GM12878 (cell line): ENCODE measurements around the gene TMEM33. TPM values are rescaled to one million over a fixed set of nuclear protein-coding genes. Genes with fewer than 3 reads are reported as not detected.
"Not testable (repeated sequence)": the region's sequence is repeated elsewhere in the genome, so short reads cannot be mapped to it uniquely, and the experiment has no call there.

ENCODE experiments used
- ATAC-seq: fragments of 200-7000 bp; cut with Tn5 transposase; 3 replicates; pipeline ENCODE4 v1.9.1; 2020; ENCODE audit warnings: mild to moderate bottlenecking, moderate library complexity
- BruUV-seq: library from RNA; stranded (reverse); fragments of 400-500 nt; replicated peaks from 2 replicates; lab custom pipeline; 2021; lab: Mats Ljungman, UMichigan
- CTCF ChIA-PET: fragments of 300-600 bp; sonication (Branson Sonifier 250); formaldehyde crosslinking; extraction: SDS; loops from one replicate; lab custom pipeline; 2021; ENCODE audit warnings: inconsistent platforms; lab: Yijun Ruan, JAX
- POLR2A ChIA-PET: fragments of 350-600 bp; formaldehyde crosslinking; extraction: SDS; loops from one replicate; lab custom pipeline; 2021; ENCODE audit warnings: inconsistent platforms; lab: Charles Lee
- RAD21 ChIA-PET: fragments of 300-600 bp; sonication (Branson Sonifier 250); formaldehyde crosslinking; loops from one replicate; lab custom pipeline; 2023; ENCODE audit warnings: antibody characterized with exemption; ENCODE audit not compliant: unreplicated experiment; lab: Charles Lee
- SMC1A ChIA-PET: fragments of 300-600 bp; sonication (Branson Sonifier 250); formaldehyde crosslinking; loops from one replicate; lab custom pipeline; 2023; ENCODE audit not compliant: unreplicated experiment, uncharacterized antibody; lab: Charles Lee
- DNase-seq: peaks from one replicate; pipeline ENCODE4 v3.0.0-alpha.2; 2011; ENCODE audit warnings: low read depth, low spot score
- FAIRE-seq: peaks from 3 replicates; lab custom pipeline; 2011; peaks lifted over from hg19 to GRCh38; lab: Jason Lieb, UNC
- H2AFZ ChIP-seq: 2 replicates; pipeline ENCODE4 v1.6.0; 2011; ENCODE audit warnings: low read depth, low read length, control low read depth; ENCODE audit not compliant: control insufficient read depth
- H3K27ac ChIP-seq: 2 replicates; pipeline ENCODE4 v1.5.1; 2011; ENCODE audit warnings: control low read depth; ENCODE audit not compliant: control insufficient read depth, insufficient read depth
- H3K27me3 ChIP-seq, 2 experiments: replicated peaks in 1 of 2; 2 replicates each; pipeline versions ENCODE4 v1.6.0 to v1.6.1; 2011; ENCODE audit warnings: low read length in 1 of 2; ENCODE audit not compliant: control insufficient read depth in 2 of 2, insufficient read depth in 2 of 2
- H3K36me3 ChIP-seq, 2 experiments: 2 replicates each; pipeline ENCODE4 v1.5.1; 2011; ENCODE audit warnings: low read length in 1 of 2; ENCODE audit not compliant: control insufficient read depth in 2 of 2, insufficient read depth in 2 of 2
- H3K4me1 ChIP-seq: 2 replicates; pipeline ENCODE4 v1.6.1; 2011; ENCODE audit warnings: mild to moderate bottlenecking, low read length, moderate library complexity, mixed read lengths; ENCODE audit not compliant: control insufficient read depth, insufficient read depth
- H3K4me2 ChIP-seq: 2 replicates; pipeline ENCODE4 v1.6.0; 2011; ENCODE audit warnings: control low read depth; ENCODE audit not compliant: control insufficient read depth, insufficient read depth
- H3K4me3 ChIP-seq: fragments of 200-600 bp; sonication (generic); 2 replicates; pipeline ENCODE4 v1.5.1; 2016
- H3K79me2 ChIP-seq: 2 replicates; pipeline ENCODE4 v1.6.0; 2011; ENCODE audit warnings: low read length; ENCODE audit not compliant: control insufficient read depth, insufficient read depth
- H3K9ac ChIP-seq: 2 replicates; pipeline ENCODE4 v1.8.0; 2011; ENCODE audit warnings: low read length, control low read depth, mixed read lengths; ENCODE audit not compliant: control insufficient read depth, insufficient read depth
- H3K9me3 ChIP-seq: replicated peaks from 3 replicates; pipeline ENCODE4 v1.5.1; 2011; ENCODE audit warnings: mild to moderate bottlenecking, low read length; ENCODE audit not compliant: control insufficient read depth, insufficient read depth
- H4K20me1 ChIP-seq: 2 replicates; pipeline ENCODE4 v1.6.0; 2011; ENCODE audit not compliant: control insufficient read depth, insufficient read depth
- ESRRA ChIP-seq: IDR thresholded peaks from 2 replicates; pipeline ENCODE4 v1.6.1; 2012; ENCODE audit warnings: mild to moderate bottlenecking, low read length, improper control_type of control experiment
- WGBS: methylation state at CpG from one replicate; pipeline ENCODE4 v1.1.6; 2016; ENCODE audit warnings: low lambda C conversion rate; ENCODE audit not compliant: insufficient replicate concordance, insufficient coverage; ENCODE audit errors: missing lambda C conversion rate; 5-methylcytosine and 5-hydroxymethylcytosine counted together
- in situ Hi-C: fragments of 300-500 bp; cut with MboI; formaldehyde crosslinking; loops from 9 replicates; pipeline ENCODE4 v1.14.3; 2018; ENCODE audit warnings: mixed read lengths
- intact Hi-C: fragments of 100-400 bp; cut with micrococcal nuclease; formaldehyde crosslinking; loops from one replicate; pipeline ENCODE4 v1.14.2; 2022; ENCODE audit not compliant: unreplicated experiment
- polyA plus RNA-seq, 11 experiments: library from polyadenylated mRNA; depleted of rRNA in 4 of 11; unstranded in 6 of 11; stranded (reverse) in 5 of 11; fragments of >200 nt; fragmentation: Nextera tagmentation in 4 of 11; fragmentation: Illumina TruSeq in 1 of 11; extraction: Ambion mirVana in 4 of 11; extraction: Trizol in 1 of 11; gene quantifications; 1 replicate in 1 of 11; 2 replicates in 10 of 11; pipeline versions ENCODE4 v1.2.1 to v1.2.3, GENCODE V29; 2011 to 2016; ENCODE audit warnings: inconsistent platforms in 2 of 11, missing spikeins in 2 of 11, low read depth in 1 of 11
- total RNA-seq, 4 experiments: library from RNA; depleted of rRNA in 3 of 4; stranded (reverse); fragments of >200 nt in 3 of 4; fragmentation: Illumina TruSeq in 1 of 4; extraction: Trizol in 1 of 4; gene quantifications; 2 replicates each; pipeline versions ENCODE4 v1.2.1 to v1.2.3, GENCODE V29; 2013 to 2021

The TMEM33 gene
- total and polyA plus RNA-seq, 10 of the 15 experiments (the other 5 are each of a cell fraction or from before 2014, with no cell fraction given) = 7.9 to 60.2 (median 33.4) TPM

DNA sequence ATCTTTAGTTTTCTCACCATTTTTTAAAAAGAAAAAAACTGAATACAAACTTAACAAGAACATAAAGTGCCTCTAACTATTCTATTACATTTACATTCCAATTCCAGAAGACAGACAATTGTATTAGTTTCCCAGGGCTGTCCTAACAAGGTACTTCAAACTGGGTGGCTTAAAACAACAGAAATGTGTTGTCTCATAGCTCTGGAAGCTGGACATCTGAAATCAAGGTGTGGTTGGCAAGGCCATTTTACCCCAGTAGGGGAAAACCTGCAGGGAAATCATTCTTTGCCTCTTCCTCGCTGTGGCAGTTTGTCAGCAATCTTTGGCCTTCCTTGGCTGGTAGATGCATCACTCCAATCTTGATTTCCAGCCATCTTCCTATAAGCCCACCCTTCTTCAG is 37.5 kb upstream of the TMEM33 start:
- intact Hi-C loops (no loop called here), in situ Hi-C loops (no loop called here)
- H3K9ac ChIP-seq = no peak overlapping the region
- no peaks in the 10 kb centered on the region; a peak in 1 of 4 replicates for H3K27me3 ChIP-seq
- ATAC-seq = no peak
- DNase-seq = no peak
- CTCF ChIA-PET = no interaction called here
- H3K4me2 ChIP-seq = no peak overlapping the region
- no peaks in the 10 kb centered on the region for H3K79me2 ChIP-seq
- H3K27ac ChIP-seq = no peak overlapping the region
- H3K4me1 ChIP-seq = no peaks in the 10 kb centered on the region
- RAD21 ChIA-PET = no interaction called here
- BruUV-seq = no TSS peak
- POLR2A ChIA-PET = no interaction called here
- 33% methylated on average over 1 of the region's 1 CpG for WGBS
- no peak for TF ChIP-seq ESRRA
- TF ChIP-seq, all 136 proteins: peak for 0
- FAIRE-seq = no peak
- Histone ChIP-seq H3K4me3 (no peak overlapping the region), H3K36me3 (no peaks in the 10 kb centered on the region), H2AFZ (no peak overlapping the region), H3K9me3 (no peaks in the 10 kb centered on the region), H4K20me1 (no peaks in the 10 kb centered on the region)
- SMC1A ChIA-PET = interaction anchor here (0.6 kb wide), 1 partner anchor 9 kb away, joined by 3 read pairs; no protein-coding TSS in a partner anchor

- RAD21 ChIA-PET, H3K9me3 ChIP-seq, BruUV-seq, H3K4me3 ChIP-seq, CTCF ChIA-PET, H3K36me3 ChIP-seq, H2AFZ ChIP-seq, FAIRE-seq, H3K4me2 ChIP-seq, H3K9ac ChIP-seq, intact Hi-C loops, H4K20me1 ChIP-seq, SMC1A ChIA-PET, H3K27ac ChIP-seq, ATAC-seq, DNase-seq, in situ Hi-C loops, H3K4me1 ChIP-seq, H3K27me3 ChIP-seq, POLR2A ChIA-PET, H3K79me2 ChIP-seq: not testable (repeated sequence)
- 0% methylated on average over 1 of the region's 1 CpG for WGBS
Measured at GRCh38 chr4:41909136-41909535, 26.1 kb upstream of the TMEM33 start.
